ENCODE measurements around the gene KLHDC9. TPM values are rescaled to one million over a fixed set of nuclear protein-coding genes. Genes with fewer than 3 reads are reported as not detected.
A peak's percentile ranks its signal among the peaks of the same experiment; 100 is the strongest.

KLHDC9 gene
- total and polyA plus RNA-seq, 9 of the 15 experiments (the other 6 are each of a cell fraction or from before 2014, with no cell fraction given), result not detected

DNA sequence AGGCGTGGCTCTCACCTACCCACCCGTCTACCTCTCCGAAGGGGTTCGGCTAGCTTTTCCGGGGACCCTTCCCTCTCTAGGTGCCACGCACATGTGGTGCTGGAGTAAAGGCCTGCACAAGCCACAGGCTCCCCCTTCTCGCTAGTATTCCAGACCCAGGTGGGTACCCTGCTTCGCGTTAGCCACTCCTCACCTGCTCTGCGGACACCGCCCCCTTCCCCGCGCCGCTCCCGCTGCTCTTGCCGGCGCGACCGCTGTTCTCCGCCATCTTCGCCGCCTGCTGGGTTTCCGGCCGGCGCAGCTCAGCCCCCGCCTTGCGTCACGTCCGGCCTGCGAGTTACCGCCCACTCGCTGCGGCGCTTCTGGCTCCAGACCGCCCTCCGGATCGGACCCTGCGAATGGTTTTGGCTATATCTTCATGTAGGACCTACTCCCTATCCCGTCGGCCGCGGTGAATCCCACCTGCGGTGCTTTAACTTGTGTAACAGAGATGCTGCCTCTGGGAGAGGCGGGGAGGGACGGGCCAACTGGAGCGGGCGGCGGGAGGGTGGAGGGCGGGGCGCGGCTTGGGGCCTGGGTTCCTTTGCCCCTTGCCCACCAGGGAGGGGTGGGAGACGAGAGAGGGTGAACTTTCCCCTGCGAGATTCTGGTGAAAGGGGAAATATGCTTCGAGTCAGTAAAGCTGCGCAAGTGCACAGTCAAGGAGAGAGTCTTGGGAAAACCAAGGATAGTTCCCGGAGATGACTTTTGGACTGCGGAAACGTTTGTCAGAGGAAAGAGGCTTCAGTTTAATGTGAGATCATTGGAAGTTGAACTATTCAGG, 19.8 kb downstream of the KLHDC9 start, which contains the start of the genes NIT1 and PFDN2 (continued):
- no peak for TF ChIP-seq ZNF436 (CRISPR knock-in tag; IDR thresholded peaks at IDR 0.05)
- TF ChIP-seq ZNF551 (CRISPR knock-in tag; IDR thresholded peaks at IDR 0.05), result no peak
- TF ChIP-seq RBM15 (IDR thresholded peaks at IDR 0.05; ENCODE audit: insufficient read depth, low read length), result no peak
- TF ChIP-seq BCL6 (CRISPR knock-in tag; IDR thresholded peaks at IDR 0.05), result no peak
- peak; percentile 55; the same call in 1 of the 2 replicates for TF ChIP-seq E2F3 (CRISPR knock-in tag; IDR thresholded peaks at IDR 0.05)
- TF ChIP-seq XRCC4 (IDR thresholded peaks at IDR 0.05; ENCODE audit: extremely low read depth, insufficient read depth, insufficient read length), result no peak
- no peak for TF ChIP-seq HNRNPK (IDR thresholded peaks at IDR 0.05; ENCODE audit: low read depth, low read length, poor library complexity, severe bottlenecking)
- no peak for TF ChIP-seq KHSRP (IDR thresholded peaks at IDR 0.05)
- TF ChIP-seq RBM25 (IDR thresholded peaks at IDR 0.05; ENCODE audit: low read depth, low read length, severe bottlenecking), result no peak
- no peak for TF ChIP-seq DPF2 (IDR thresholded peaks at IDR 0.05)
- no peak for TF ChIP-seq ZFP30 (CRISPR knock-in tag; IDR thresholded peaks at IDR 0.05; ENCODE audit: borderline replicate concordance)
- TF ChIP-seq MCM2 (IDR thresholded peaks at IDR 0.05; ENCODE audit: low read depth), result no peak
- no peak for TF ChIP-seq XRCC3 (IDR thresholded peaks at IDR 0.05)
- TF ChIP-seq ZNF23 (CRISPR knock-in tag; IDR thresholded peaks at IDR 0.05), result no peak
- TF ChIP-seq MEF2D (tag; conservative IDR thresholded peaks at IDR 0.05; ENCODE audit: low read depth), result no peak
- peak; percentile 78 for TF ChIP-seq PML (IDR thresholded peaks at IDR 0.05; ENCODE audit: low read length)
- TF ChIP-seq SREBF2 (CRISPR knock-in tag; IDR thresholded peaks at IDR 0.05), result no peak
- TF ChIP-seq, protein P1, sequence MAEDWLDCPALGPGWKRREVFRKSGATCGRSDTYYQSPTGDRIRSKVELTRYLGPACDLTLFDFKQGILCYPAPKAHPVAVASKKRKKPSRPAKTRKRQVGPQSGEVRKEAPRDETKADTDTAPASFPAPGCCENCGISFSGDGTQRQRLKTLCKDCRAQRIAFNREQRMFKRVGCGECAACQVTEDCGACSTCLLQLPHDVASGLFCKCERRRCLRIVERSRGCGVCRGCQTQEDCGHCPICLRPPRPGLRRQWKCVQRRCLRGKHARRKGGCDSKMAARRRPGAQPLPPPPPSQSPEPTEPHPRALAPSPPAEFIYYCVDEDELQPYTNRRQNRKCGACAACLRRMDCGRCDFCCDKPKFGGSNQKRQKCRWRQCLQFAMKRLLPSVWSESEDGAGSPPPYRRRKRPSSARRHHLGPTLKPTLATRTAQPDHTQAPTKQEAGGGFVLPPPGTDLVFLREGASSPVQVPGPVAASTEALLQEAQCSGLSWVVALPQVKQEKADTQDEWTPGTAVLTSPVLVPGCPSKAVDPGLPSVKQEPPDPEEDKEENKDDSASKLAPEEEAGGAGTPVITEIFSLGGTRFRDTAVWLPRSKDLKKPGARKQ (CRISPR knock-in tag; IDR thresholded peaks at IDR 0.05), result no peak
- TF ChIP-seq, protein P2, sequence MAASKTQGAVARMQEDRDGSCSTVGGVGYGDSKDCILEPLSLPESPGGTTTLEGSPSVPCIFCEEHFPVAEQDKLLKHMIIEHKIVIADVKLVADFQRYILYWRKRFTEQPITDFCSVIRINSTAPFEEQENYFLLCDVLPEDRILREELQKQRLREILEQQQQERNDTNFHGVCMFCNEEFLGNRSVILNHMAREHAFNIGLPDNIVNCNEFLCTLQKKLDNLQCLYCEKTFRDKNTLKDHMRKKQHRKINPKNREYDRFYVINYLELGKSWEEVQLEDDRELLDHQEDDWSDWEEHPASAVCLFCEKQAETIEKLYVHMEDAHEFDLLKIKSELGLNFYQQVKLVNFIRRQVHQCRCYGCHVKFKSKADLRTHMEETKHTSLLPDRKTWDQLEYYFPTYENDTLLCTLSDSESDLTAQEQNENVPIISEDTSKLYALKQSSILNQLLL (CRISPR knock-in tag; IDR thresholded peaks at IDR 0.05; ENCODE audit: borderline replicate concordance), result no peak
- no peak for TF ChIP-seq TCFL5 (CRISPR knock-in tag; conservative IDR thresholded peaks at IDR 0.05)
- TF ChIP-seq CEBPB (tag; IDR thresholded peaks at IDR 0.05), result peak; percentile 39
- TF ChIP-seq ZNF507 (tag; conservative IDR thresholded peaks at IDR 0.05), result no peak
- TF ChIP-seq ZNF764 (CRISPR knock-in tag; IDR thresholded peaks at IDR 0.05; ENCODE audit: low read depth), result no peak
- no peak for TF ChIP-seq ZNF696 (CRISPR knock-in tag; conservative IDR thresholded peaks at IDR 0.05)
- TF ChIP-seq SIN3B (IDR thresholded peaks at IDR 0.05; ENCODE audit: low read depth), result peak; percentile 92
- peak; percentile 85 for TF ChIP-seq HNRNPLL (IDR thresholded peaks at IDR 0.05; ENCODE audit: low read depth, low read length, poor library complexity, severe bottlenecking)
- TF ChIP-seq MED1 (CRISPR knock-in tag; IDR thresholded peaks at IDR 0.05; ENCODE audit: borderline replicate concordance), result no peak
- no peak for TF ChIP-seq CBFA2T3 (IDR thresholded peaks at IDR 0.05)
- no peak for TF ChIP-seq ZNF668 (CRISPR knock-in tag; IDR thresholded peaks at IDR 0.05)

Measured in K562 (cell line).